Mesendoderm (in vitro differentiated cells): Measurements from ENCODE around the gene TUT4.

Experiments
- DNase-seq: peaks from one replicate; pipeline ENCODE4 v3.0.0; 2013
- H2AK5ac ChIP-seq: 2 replicates; pipeline ENCODE4 v1.6.1; 2013; ENCODE audit warnings: low read length, inconsistent platforms
- H2BK120ac ChIP-seq: 2 replicates; pipeline ENCODE4 v1.6.1; 2013; ENCODE audit warnings: low read depth, mild to moderate bottlenecking, low read length, moderate library complexity, mixed read lengths
- H2BK15ac ChIP-seq: replicated peaks from 2 replicates; pipeline ENCODE4 v1.6.1; 2013; ENCODE audit warnings: low read depth, mild to moderate bottlenecking, moderate library complexity
- H2BK5ac ChIP-seq: 2 replicates; pipeline ENCODE4 v1.6.1; 2013; ENCODE audit warnings: low read length, inconsistent platforms
- H3K18ac ChIP-seq: 2 replicates; pipeline ENCODE4 v1.6.1; 2013; ENCODE audit warnings: mild to moderate bottlenecking, low read length, mixed read lengths
- H3K23ac ChIP-seq: one replicate; pipeline ENCODE4 v1.6.1; 2013; ENCODE audit warnings: low read length
- H3K27ac ChIP-seq: 2 replicates; pipeline ENCODE4 v1.5.1; 2013; ENCODE audit warnings: low read depth, mild to moderate bottlenecking, inconsistent platforms, low read length, moderate library complexity
- H3K27me3 ChIP-seq: 2 replicates; pipeline ENCODE4 v1.6.1; 2013; ENCODE audit warnings: low read length, control low read depth, mild to moderate bottlenecking, inconsistent platforms; ENCODE audit not compliant: insufficient read depth, poor library complexity
- H3K36me3 ChIP-seq: 2 replicates; pipeline ENCODE4 v1.6.1; 2013; ENCODE audit warnings: low read length, inconsistent platforms; ENCODE audit not compliant: control insufficient read depth, insufficient read depth
- H3K4ac ChIP-seq: one replicate; pipeline ENCODE4 v1.6.1; 2013; ENCODE audit warnings: low read depth, mild to moderate bottlenecking, low read length, moderate library complexity
- H3K4me1 ChIP-seq: 2 replicates; pipeline ENCODE4 v1.6.1; 2013; ENCODE audit warnings: low read depth, low read length, inconsistent platforms; ENCODE audit not compliant: control insufficient read depth
- H3K4me2 ChIP-seq: 2 replicates; pipeline ENCODE4 v1.6.1; 2013; ENCODE audit warnings: low read length
- H3K4me3 ChIP-seq: 2 replicates; pipeline ENCODE4 v1.5.1; 2013; ENCODE audit warnings: mild to moderate bottlenecking, low read length
- H3K56ac ChIP-seq: one replicate; pipeline ENCODE4 v1.6.1; 2013; ENCODE audit warnings: low read length
- H3K79me1 ChIP-seq: 2 replicates; pipeline ENCODE4 v1.6.1; 2013; ENCODE audit warnings: low read length, inconsistent platforms
- H3K79me2 ChIP-seq: 2 replicates; pipeline ENCODE4 v1.6.1; 2013; ENCODE audit warnings: mild to moderate bottlenecking, low read length; ENCODE audit not compliant: control insufficient read depth, insufficient read depth
- H3K9ac ChIP-seq: 2 replicates; pipeline ENCODE4 v1.6.1; 2013; ENCODE audit warnings: low read length, inconsistent platforms
- H4K5ac ChIP-seq: one replicate; pipeline ENCODE4 v1.6.1; 2013; ENCODE audit warnings: low read length
- H4K8ac ChIP-seq: one replicate; pipeline ENCODE4 v1.6.1; 2013; ENCODE audit warnings: low read depth, mild to moderate bottlenecking, control low read depth, low read length, moderate library complexity
- WGBS: extraction: QIAGEN DNeasy Blood & Tissue Kit; methylation state at CpG from one replicate; pipeline ENCODE4 v1.1.7; 2013; ENCODE audit warnings: low lambda C conversion rate, missing lambda C conversion rate; ENCODE audit not compliant: insufficient coverage; ENCODE audit errors: extremely low coverage; 5-methylcytosine and 5-hydroxymethylcytosine counted together

TUT4 gene

DNA sequence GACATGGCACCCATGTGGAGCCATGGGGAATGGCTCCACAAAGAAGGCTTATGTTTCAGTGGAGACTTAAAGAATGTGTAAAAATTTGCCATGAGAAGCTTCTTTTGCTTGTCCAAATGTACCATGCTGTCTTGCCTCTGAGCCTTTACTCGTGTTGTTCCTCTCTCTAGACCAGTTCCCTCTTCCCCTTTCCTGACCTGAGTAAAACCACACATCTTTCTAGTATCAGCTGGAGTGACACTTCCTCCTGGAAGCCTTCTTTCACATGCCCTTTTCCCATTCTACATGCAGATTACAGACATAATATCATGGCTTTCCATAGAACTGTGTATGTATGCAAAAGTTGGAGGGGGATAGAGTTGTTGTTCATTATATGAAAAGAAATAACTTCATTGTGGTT is 35.6 kb upstream of the TUT4 start:
- no peak overlapping the region for H3K18ac ChIP-seq
- no peaks in the 10 kb centered on the region for H3K36me3 ChIP-seq
- no peak overlapping the region for H4K8ac ChIP-seq
- H3K4me1 ChIP-seq, result no peaks in the 10 kb centered on the region
- H4K5ac ChIP-seq, result no peak overlapping the region
- no peak for DNase-seq
- H3K4me2 ChIP-seq, result no peak overlapping the region
- no peak overlapping the region for H3K23ac ChIP-seq
- no peak overlapping the region for H3K9ac ChIP-seq
- H3K56ac ChIP-seq, result no peak overlapping the region
- no peaks in the 10 kb centered on the region for H3K79me1 ChIP-seq
- no peak overlapping the region for H3K4ac ChIP-seq
- H3K79me2 ChIP-seq, result no peaks in the 10 kb centered on the region
- no peak overlapping the region for H2BK120ac ChIP-seq
- no CpG with 5 or more reads among the region's 1 CpG for WGBS
- no peak overlapping the region for H3K27ac ChIP-seq
- H2BK5ac ChIP-seq, result no peak overlapping the region
- H2BK15ac ChIP-seq, result no peak overlapping the region
- H3K27me3 ChIP-seq, result no peaks in the 10 kb centered on the region
- no peak overlapping the region for H2AK5ac ChIP-seq
- no peak overlapping the region for H3K4me3 ChIP-seq

DNA sequence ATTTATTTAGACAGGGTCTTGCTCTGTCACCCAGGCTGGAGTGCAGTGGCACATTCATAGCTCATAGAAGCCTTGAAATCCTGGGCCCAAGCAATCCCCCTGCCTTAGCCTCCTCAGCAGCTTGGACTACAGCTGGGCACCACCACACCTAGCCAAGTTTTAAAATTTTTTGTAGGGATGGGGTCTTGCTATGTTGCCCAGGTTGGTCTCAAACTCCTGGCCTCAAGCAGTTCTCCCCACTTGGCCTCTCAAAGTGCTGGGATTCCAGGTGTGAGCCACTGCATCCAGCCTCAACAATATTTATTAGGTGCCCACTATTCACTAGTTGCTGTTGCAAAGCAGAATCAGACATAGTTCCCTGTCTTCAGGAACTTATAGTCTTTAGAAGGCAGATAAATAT is 35.1 kb upstream of the TUT4 start:
- H2AK5ac ChIP-seq, result no peak overlapping the region
- H3K27me3 ChIP-seq, result no peaks in the 10 kb centered on the region
- no peak overlapping the region for H2BK15ac ChIP-seq
- H2BK120ac ChIP-seq, result no peak overlapping the region
- H3K4me1 ChIP-seq, result no peaks in the 10 kb centered on the region
- H4K5ac ChIP-seq, result no peak overlapping the region
- no peaks in the 10 kb centered on the region for H3K36me3 ChIP-seq
- H3K4ac ChIP-seq, result no peak overlapping the region
- no peak overlapping the region for H3K23ac ChIP-seq
- H2BK5ac ChIP-seq, result no peak overlapping the region
- no peak for DNase-seq
- H3K79me1 ChIP-seq, result no peaks in the 10 kb centered on the region
- no peak overlapping the region for H3K4me2 ChIP-seq
- H3K4me3 ChIP-seq, result no peak overlapping the region
- H3K27ac ChIP-seq, result no peak overlapping the region
- H4K8ac ChIP-seq, result no peak overlapping the region
- no peaks in the 10 kb centered on the region for H3K79me2 ChIP-seq
- no peak overlapping the region for H3K9ac ChIP-seq
- no peak overlapping the region for H3K56ac ChIP-seq
- H3K18ac ChIP-seq, result no peak overlapping the region

GRCh38 chr1:52585474-52585873 is 32.6 kb upstream of the TUT4 start:
- Histone ChIP-seq H3K27ac (no peak overlapping the region), H3K27me3 (no peaks in the 10 kb centered on the region), H3K79me1 (no peaks in the 10 kb centered on the region), H3K4ac (no peak overlapping the region), H2AK5ac (no peak overlapping the region), H3K36me3 (no peaks in the 10 kb centered on the region), H3K4me1 (no peaks in the 10 kb centered on the region), H4K8ac (no peak overlapping the region), H3K4me3 (no peak overlapping the region), H3K9ac (no peak overlapping the region), H3K4me2 (no peak overlapping the region), H2BK5ac (no peak overlapping the region), H4K5ac (no peak overlapping the region), H3K79me2 (no peaks in the 10 kb centered on the region), H3K23ac (no peak overlapping the region), H2BK15ac (no peak overlapping the region), H2BK120ac (no peak overlapping the region), H3K18ac (no peak overlapping the region), H3K56ac (no peak overlapping the region)
- DNase-seq, result no peak
- no CpG with 5 or more reads among the region's 1 CpG for WGBS

- H3K79me2 ChIP-seq, result no peaks in the 10 kb centered on the region
- no peaks in the 10 kb centered on the region for H3K79me1 ChIP-seq
- no peak overlapping the region for H3K4me3 ChIP-seq
- no peak overlapping the region for H4K8ac ChIP-seq
- H3K4me1 ChIP-seq, result no peaks in the 10 kb centered on the region
- H2BK15ac ChIP-seq, result no peak overlapping the region
- no peak overlapping the region for H2BK5ac ChIP-seq
- H3K56ac ChIP-seq, result no peak overlapping the region
- no peaks in the 10 kb centered on the region for H3K27me3 ChIP-seq
- H3K27ac ChIP-seq, result no peak overlapping the region
- no peak overlapping the region for H3K23ac ChIP-seq
- H2BK120ac ChIP-seq, result no peak overlapping the region
- no peak overlapping the region for H3K9ac ChIP-seq
- WGBS, result no CpG with 5 or more reads among the region's 10 CpGs
- H3K36me3 ChIP-seq, result no peaks in the 10 kb centered on the region
- no peak overlapping the region for H2AK5ac ChIP-seq
- DNase-seq, result no peak
- no peak overlapping the region for H3K4ac ChIP-seq
- no peak overlapping the region for H3K18ac ChIP-seq
- no peak overlapping the region for H4K5ac ChIP-seq
- no peak overlapping the region for H3K4me2 ChIP-seq
These were observed 29.3 kb upstream of the TUT4 start for GRCh38 chr1:52582116-52582696.

- Histone ChIP-seq H3K56ac (no peak overlapping the region), H3K27ac (no peak overlapping the region), H3K27me3 (no peaks in the 10 kb centered on the region), H3K79me1 (no peaks in the 10 kb centered on the region), H2BK120ac (no peak overlapping the region), H2AK5ac (no peak overlapping the region), H3K79me2 (no peaks in the 10 kb centered on the region), H3K4ac (no peak overlapping the region), H3K4me2 (no peak overlapping the region), H3K4me3 (no peak overlapping the region), H3K36me3 (no peaks in the 10 kb centered on the region), H3K9ac (no peak overlapping the region), H3K4me1 (no peaks in the 10 kb centered on the region), H4K8ac (no peak overlapping the region), H2BK15ac (no peak overlapping the region), H2BK5ac (no peak overlapping the region), H4K5ac (no peak overlapping the region), H3K18ac (no peak overlapping the region), H3K23ac (no peak overlapping the region)
- no peak for DNase-seq
- no CpG with 5 or more reads among the region's 3 CpGs for WGBS
These were observed 27.4 kb upstream of the TUT4 start for GRCh38 chr1:52580283-52580682.

GRCh38 chr1:52579415-52579814 is 26.5 kb upstream of the TUT4 start:
- Histone ChIP-seq H2BK5ac (no peak overlapping the region), H2BK120ac (no peak overlapping the region), H3K27ac (no peak overlapping the region), H3K79me1 (no peaks in the 10 kb centered on the region), H4K5ac (no peak overlapping the region), H3K9ac (no peak overlapping the region), H2BK15ac (no peak overlapping the region), H3K4me2 (no peak overlapping the region), H4K8ac (no peak overlapping the region), H3K23ac (no peak overlapping the region), H3K27me3 (no peaks in the 10 kb centered on the region), H3K56ac (no peak overlapping the region), H3K4ac (no peak overlapping the region), H3K79me2 (no peaks in the 10 kb centered on the region), H2AK5ac (no peak overlapping the region), H3K36me3 (no peaks in the 10 kb centered on the region), H3K4me1 (no peaks in the 10 kb centered on the region), H3K18ac (no peak overlapping the region), H3K4me3 (no peak overlapping the region)
- no peak for DNase-seq
- no CpG with 5 or more reads among the region's 2 CpGs for whole genome bisulfite sequencing
